ENCODE results near the gene RBMS3.

DNA sequence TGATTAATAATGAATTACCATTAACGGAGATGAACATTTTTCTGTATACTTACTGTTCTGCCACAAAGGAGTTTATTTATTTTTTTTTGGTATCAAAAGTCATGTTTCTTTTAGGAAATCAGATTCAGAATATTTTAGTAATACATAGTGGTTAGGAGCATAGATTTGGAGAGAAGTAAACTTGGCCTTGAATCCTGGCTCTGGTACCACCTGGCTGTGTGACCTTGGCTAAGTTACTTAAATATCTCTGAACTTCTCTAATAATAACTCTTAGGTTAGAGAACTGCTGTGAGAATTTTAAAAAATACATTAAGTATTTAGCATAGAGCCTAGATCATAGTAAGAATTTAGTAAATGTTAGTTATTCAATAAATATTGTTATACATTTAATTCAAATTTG lies 309.1 kb downstream of the RBMS3 start:
- TF ChIP-seq, protein P1, sequence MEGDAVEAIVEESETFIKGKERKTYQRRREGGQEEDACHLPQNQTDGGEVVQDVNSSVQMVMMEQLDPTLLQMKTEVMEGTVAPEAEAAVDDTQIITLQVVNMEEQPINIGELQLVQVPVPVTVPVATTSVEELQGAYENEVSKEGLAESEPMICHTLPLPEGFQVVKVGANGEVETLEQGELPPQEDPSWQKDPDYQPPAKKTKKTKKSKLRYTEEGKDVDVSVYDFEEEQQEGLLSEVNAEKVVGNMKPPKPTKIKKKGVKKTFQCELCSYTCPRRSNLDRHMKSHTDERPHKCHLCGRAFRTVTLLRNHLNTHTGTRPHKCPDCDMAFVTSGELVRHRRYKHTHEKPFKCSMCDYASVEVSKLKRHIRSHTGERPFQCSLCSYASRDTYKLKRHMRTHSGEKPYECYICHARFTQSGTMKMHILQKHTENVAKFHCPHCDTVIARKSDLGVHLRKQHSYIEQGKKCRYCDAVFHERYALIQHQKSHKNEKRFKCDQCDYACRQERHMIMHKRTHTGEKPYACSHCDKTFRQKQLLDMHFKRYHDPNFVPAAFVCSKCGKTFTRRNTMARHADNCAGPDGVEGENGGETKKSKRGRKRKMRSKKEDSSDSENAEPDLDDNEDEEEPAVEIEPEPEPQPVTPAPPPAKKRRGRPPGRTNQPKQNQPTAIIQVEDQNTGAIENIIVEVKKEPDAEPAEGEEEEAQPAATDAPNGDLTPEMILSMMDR (IDR thresholded peaks at IDR 0.05) = no peak
- TF ChIP-seq POLR2A (IDR thresholded peaks at IDR 0.05) = no peak
